Measurements from ENCODE around the gene DNAJC10.

- TF ChIP-seq CTCF (IDR thresholded peaks at IDR 0.05) (no peak), EZH2 (IDR thresholded peaks at IDR 0.05) (no peak), EZH2phosphoT487 (IDR thresholded peaks at IDR 0.05) (no peak)
Observed at GRCh38 chr2:182826064-182826463, 110.0 kb downstream of the DNAJC10 start.

All from neural progenitor cell (in vitro differentiated cells).